Myocyte (in vitro differentiated cells): Measurements from ENCODE around the gene NEURL1. TPM values are rescaled to one million over a fixed set of nuclear protein-coding genes. Genes with fewer than 3 reads are reported as not detected.

Source experiments
- DNase-seq: peaks from one replicate; pipeline ENCODE4 v3.0.0-alpha.2; 2012; ENCODE audit warnings: low read depth
- total RNA-seq: library from RNA; depleted of rRNA; stranded (reverse); fragments of >200 nt; gene quantifications from 2 replicates; pipeline ENCODE4 v1.2.3, GENCODE V29; 2014

Gene NEURL1
- total RNA-seq, 1 donor from 2014 or later, result 12.1 TPM

DNA sequence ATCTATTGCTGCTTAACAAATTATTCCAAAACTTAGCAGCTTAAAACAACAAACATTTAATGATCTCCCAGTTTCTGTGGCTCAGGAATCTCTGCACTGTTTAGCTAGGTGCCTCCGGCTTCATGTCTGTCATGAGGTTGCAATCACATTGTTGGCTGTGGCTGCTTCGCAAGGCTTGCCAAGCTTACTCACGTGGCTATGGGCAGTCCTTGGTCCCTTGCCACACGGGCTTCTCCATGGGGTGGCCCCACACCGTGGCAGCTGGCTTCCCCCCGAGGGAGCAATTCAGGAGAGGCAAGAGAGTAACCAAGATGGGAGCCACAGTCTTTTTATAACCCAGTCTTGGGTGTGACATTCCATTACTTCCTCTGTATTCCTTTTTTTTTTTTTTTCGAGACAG, 67.4 kb downstream of the NEURL1 start:
- DNase-seq, result peak; percentile 90

DNA sequence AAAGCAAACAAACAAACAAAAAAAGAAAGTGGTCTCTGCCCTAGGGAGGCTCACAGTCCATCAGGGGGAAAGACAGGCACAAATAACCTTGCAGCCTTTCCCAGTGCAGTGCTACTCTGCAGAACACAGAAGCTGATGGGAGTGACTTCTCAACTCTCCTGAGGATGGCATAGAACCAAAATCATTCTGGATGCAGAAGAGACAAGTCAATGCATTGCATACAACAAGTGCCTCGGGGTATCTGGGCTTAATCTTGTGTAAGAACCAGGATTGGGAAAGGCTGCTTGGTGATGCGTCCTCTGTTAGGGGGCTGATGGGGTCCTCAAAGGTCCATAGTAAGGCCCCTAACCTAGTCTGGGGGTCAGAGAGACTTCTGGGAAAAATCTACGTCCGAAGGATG, 68.9 kb downstream of the NEURL1 start:
- no peak for DNase-seq

DNA sequence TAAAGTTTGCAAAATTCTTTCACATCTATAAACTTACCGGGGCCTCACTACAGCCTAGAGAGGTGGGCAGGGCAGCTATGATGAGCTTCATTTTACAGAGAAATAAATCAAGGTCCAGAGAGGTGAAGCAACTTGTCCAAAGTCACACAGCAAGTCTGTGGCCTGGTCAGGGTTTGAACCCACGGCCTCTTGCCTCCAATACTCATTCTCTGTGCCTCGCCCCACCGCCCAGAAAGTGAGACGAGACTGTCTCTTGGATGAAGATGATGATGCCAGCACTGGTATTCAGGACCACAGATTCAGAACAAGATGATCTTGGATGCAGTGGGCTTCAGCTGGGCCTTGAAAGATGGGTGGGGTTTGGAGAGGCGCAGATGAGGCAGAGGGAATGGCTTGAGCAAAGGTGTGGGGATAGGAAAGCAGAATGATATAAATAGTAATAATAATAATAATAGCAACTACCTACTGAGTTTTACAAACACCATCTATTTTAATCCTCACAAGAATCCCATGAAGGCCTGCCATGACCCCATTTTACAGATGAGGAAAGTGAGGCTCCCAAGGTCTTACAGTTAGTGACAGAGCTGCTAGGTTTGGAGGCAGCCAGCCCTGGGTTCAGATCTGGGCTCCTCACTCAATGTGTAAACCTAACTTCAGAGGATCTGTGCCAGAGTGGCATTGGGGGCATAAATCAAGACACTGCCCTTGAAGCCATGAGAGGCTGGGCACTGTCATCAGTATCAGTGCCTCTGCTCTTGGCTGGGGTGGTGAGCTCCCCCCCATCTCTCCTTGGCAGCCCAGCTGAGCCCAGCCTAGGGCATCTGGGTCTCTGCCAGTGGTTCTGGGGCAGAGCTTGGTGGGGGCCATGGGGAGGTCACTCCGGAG, 70.0 kb downstream of the NEURL1 start:
- DNase-seq, result no peak

DNA sequence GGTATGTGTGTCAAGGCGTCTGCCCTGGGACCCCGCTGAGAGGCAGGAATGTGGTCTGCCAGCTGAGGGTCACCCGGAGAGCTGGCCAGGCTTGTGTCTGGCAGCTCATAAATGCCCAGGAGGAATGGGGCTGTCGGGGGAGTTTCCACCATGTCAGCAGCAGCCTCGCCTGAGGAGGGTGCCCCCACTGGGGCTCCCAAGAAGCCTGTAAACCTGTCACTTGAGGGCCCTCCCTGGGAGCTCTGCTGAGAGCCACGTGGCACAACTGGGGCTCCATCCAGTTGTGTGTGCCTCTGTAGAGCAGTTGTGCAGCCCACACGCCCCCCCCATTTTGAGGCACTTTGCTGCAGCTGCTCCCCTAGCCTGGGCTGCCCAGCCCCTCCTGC, 70.6 kb downstream of the NEURL1 start:
- DNase-seq, result peak; percentile 63

DNA sequence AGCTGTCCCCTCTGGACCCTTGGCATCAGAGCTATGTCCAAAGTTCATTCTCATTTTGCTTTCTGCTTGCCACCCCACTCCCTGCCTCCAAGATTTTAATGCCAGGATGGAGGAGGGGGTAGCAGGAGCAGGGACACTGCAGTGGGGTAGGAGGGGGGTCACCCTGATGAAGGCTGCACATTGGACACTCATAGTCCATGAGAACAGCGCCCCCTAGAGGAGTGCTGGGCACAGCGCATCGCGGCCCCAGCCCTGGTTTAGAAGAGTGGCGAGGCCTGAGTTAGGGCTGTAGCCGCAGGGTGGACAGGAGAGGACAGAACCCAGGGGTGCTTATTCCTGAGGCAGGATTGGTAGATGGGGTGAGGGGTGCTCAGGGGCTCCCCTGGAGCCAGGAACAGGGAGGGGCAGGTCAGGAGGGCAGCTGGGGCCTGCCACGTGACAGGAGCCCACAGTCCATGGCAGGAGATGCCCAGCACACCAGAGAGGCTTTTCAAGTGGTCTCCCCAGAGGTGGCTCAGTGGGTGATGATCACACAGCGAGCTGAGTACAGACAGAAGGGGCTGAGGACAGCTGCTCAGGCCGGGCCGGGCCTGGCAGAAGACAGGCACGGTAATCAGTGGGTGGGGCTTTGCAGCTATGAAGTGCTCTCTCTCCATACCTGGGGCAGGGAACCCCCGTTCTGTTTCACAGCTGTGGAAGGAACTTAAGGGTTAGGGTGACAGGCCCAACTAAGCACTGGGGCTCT, 71.4 kb downstream of the NEURL1 start:
- DNase-seq, result no peak

DNA sequence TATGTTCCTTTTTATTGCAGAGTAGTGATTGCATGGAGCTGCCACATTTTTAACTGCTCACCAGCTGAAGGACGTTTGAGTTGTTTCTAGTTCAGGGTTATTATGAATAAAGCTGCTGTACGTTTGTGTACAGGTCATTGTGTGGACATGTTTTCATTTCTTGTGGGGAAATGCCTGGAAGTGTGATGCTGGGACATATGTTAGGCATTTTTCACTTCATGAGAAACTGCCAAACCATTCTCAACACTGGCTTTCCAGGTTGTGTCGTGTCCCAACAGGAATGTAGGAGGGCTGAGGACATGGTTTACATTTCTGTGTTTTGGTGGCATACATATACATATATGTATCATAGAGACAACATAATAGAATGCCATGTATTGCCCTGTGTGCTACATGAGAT, 73.0 kb downstream of the NEURL1 start:
- no peak for DNase-seq

DNA sequence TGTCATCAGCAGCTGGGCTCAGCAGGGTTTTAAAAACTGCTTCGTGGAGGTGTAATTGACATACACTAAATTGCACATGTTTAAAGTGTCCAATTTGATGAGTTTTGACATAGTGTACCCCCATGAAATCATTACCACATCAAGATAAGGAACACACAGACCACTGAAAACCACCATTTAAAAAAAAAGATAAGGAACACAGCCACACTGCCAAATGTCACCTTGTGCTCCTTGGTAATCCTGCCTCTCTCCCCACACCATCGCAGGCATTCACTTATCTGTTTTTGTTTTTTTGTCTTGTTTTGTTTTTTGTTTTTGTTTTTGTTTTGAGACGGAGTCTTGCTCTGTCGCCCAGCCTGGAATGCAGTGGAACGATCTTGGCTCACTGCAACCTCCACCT, 75.0 kb downstream of the NEURL1 start:
- no peak for DNase-seq

DNA sequence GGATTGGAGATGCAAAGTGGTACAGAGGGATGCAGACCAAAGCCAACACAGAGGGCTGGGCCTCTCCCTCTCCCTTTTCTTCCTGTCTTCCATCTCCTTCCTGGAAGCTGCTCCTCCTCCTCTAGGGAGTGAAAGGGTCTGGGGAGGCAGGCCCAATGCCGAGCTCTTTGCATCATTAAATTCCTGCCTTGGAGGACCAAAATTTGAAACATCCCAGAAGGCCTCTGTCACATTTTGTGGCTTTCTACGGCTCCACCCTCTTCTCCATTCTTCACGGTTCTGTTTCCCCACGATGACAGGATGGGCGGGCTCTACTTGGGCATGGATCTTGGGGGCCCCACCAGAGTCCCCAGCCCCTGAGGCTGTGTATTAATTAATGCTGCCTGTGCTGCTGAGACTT, 76.4 kb downstream of the NEURL1 start:
- DNase-seq, result no peak

DNA sequence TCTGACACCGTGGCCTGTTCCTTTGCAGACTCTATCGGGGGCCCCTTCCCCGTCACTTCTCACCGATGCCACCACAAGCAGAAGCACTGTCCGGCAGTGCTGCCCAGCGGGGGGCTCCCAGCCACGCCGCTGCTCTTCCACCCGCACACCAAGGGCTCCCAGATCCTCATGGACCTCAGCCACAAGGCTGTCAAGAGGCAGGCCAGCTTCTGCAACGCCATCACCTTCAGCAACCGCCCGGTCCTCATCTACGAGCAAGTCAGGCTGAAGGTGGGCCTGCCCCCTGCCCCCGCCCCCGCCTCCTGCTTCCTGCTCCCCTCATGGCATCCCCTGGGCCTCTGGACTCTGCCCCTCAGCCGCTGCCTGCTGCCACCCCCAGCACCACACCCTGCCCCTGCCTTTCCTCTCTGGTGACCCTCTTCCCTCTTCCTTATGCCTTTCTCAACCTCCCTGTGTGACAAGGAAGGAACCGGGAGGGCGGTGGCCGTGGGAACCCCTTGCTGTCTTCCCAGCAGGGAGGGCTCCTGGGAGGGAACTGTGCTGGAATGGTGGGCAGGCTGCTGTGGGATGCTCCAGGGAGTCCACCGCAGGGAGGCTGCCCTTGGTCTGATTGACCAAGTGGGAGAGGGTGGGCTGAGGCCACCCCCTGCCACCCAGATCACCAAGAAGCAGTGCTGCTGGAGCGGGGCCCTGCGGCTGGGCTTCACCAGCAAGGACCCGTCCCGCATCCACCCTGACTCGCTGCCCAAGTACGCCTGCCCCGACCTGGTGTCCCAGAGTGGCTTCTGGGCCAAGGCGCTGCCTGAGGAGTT, 77.5 kb downstream of the NEURL1 start:
- no peak for DNase-seq

DNA sequence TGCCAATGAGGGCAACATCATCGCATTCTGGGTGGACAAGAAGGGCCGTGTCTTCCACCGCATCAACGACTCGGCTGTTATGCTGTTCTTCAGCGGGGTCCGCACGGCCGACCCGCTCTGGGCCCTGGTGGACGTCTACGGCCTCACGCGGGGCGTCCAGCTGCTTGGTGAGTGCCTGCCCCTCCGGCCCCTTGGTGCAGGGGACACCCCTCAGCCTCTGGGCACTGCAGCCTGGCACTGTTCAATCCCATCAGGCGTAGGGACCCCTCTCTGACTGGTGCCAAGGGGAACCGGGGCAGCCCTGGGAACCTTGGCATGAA, 78.1 kb downstream of the NEURL1 start:
- DNase-seq, result no peak

DNA sequence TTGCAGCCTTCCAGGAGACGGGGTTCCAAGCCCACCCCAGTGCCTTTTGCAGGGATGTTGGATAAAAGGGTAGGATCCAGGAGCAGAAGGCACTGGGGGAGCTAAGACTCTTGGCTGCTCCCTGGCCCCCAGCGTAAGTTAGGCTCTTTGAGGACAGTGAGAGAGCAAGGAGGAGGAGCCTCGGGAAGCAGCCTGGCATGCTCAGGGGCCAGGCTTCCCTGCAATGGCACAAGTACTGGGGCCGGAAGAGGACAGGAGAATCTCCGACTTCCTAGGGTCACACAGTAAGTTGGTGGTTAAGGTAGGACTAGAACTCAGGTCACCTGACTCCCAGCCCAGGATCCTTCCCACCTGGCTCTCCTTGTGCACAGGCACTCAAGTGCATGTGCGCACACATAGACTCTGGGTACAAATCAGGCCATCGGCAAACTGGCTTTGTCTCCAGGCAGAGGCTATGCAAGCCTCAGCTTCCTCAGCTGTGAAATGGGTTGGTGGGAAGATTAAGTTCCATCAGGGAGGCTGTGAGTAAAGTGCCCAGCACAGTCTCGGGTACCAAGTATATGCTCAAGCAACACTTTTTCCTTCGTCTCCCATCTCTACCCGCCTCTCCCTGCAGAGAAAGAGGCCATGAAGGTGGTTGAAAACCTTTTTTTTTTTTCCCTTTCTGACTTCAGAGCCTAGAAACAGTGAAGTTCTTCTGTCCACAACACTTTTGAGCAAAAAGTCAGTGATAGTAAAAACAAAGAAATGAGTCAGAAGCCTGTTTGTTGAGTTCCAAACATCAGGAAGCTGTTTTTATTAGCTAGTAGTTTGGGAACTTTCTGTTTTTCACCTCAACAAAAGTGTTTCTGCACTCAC, 79.1 kb downstream of the NEURL1 start:
- no peak for DNase-seq

DNA sequence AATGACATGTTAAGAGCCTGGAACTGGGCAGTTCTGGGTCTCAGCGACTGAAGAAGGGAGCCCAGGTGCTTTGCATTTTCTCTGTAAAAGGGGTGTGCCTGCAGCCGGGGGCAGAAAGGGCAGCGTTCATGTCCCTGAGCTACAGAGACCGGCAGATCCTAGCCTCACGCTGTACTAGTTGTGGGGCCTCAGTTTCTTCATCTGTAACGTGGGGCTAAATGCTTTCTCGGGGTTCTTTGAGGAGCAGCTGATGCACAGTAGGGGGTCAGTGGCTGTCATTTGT, 79.6 kb downstream of the NEURL1 start:
- DNase-seq, result no peak

DNA sequence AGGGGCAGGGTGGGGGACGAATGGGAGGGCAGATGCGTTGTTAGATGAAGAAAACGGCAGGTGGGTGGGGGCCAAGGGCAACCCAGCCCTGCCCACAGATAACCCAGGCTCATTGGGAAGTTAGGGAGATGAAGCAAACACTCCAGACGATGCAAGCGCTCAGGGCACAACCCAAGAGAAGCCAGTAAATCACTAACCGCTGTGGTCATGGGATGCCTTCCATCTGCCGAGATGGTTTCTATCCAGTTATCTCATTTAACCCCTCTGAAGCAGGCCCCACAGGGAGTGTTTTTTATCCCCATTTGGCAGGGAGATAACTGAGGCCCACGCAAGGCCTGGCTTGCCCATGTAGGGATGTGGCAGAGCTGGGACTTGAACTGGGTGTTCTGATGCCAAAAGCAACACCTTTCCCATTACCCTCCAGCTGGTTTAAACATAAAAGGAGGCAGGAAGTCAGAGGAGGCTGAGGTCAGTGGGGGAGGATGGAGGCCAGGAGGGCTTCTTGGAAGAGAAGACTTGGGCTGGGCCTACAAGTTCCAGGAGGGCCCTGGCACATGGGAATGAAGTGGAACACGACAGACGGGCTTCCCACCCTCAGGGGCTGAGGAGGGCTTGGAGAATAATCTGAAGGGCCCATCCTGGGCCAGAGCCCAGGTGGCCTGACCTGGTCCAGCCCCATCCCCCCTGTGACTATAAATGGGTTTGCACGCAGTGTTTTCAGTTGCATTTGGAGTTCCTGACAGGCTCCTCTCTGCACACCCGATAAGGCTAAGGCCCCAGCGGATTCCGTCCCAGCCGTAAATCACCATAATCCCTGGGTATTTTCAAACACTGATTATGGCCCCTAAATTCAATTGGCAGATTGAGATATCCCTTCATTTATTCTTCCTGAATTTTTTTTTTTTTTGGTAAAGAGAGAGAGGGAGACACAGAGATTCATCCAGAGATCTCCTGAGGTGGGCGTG, 80.9 kb downstream of the NEURL1 start:
- DNase-seq, result no peak

DNA sequence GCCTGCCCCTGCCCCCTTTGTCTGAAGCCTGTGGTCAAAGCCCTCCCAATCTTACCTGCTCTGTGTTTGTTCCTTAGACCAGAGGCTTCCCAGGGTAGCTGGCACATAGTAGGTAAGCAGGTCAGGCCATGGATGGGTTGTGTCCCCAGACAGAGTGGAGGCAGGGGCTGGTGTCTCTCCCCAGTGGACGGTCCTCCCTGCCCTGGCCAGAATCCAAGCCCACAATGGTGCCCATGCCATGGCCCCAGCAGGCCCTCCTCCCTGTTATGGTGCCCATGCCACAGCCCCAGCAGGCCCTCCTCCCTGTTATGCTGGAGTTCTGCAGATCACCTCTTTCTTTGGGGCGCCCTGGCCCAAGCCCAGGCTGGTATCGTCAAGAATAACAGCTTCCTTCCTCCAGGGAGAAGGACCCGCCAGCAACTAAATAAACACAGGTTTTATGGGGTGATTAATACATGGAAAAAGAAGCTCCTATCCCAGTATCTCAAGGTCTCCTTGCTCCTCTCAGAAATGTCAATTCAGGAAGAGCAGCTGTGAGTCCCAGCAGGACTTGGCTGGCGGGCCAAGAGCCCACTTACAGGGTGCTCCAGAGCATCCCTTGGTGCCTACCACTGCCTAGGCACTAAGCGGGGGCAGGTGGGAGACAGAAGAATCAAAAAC, 82.0 kb downstream of the NEURL1 start:
- DNase-seq, result no peak

DNA sequence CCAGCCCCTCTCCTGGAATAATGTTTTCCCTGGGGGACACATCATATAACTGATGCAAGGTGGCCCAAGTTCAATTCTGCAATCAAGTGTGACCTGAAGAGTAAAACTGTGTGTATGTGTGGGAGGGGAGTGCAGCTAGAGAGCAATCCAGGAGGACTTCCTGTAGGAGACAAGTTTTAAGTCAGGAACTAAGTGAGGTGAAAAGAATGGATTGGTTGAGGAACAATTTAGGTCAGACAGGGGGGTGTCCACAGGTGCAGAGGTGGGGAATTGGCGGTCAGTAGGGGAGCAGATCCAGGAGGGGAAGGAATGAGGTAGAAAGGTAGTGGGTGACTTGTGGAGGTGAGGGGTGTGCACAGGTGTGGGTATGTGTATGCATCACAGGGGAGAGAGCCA, 82.6 kb downstream of the NEURL1 start:
- no peak for DNase-seq

DNA sequence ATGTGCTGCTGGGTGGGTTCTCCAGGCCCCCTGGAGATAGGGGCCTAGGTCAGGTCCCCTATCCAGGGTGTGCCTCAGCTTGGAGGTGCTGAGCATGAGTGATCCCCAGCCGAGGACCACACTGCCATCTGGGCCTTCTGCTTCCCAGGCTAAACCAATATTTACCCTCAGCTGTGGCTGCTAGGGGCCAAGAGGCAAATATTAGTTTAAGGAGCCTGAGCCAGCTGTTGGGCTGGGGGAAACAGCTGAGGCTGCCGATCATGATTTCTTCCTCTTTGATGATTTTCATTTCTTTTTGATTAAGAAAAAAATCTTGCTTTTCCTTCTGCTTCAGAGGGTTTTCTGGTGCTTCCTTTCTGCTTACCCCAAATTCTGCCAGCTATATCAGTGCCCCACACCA, 83.4 kb downstream of the NEURL1 start:
- peak; percentile 76 for DNase-seq

DNA sequence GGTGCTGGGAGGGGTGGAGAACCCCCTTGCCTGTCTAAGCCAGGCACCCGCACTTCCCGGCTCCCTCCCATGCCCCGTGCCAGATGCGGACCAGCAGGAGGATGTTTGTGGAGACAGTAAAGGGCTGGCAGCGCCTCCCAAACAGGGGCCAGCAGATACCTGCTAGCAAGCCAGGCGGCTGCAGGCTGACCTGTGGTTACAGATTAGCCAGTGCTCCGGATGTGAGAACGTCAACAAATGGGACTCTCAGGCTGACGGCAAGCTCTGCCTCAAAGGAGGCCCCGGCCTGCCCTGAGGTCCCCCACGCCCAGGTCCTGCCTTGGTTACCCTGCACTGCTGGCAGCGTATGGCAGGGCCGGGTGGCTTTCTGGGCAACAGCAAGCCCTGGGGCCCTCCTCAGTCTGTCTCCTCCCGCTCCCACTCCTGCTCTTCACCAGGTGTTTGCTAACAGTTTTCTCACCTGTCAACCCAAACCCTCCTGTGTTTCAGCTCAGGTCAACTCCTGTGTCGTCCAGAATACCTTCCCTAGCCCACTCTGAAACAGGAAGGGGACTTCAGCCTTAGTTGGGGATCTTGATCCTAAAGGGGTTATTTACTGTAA, 85.4 kb downstream of the NEURL1 start:
- no peak for DNase-seq

DNA sequence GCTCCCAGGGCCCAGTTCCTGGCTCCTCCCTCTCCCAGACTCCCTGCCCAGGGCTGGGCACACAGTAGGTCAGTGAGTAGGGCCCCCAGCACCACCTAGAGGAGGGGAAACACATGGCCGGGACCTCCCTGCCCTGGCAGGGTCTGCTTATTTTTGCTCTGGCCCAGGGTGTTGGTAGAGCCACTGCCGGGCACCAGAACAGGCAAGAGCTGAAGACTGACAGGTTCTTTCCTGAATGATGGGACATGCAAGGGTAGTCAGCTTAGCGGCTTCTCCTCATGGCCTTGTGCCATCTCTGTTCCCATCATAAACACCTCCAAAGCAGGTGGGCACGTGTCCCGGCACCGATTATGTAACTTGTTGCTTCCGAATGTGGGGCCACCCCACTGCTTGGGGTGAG, 86.5 kb downstream of the NEURL1 start:
- DNase-seq, result no peak

DNA sequence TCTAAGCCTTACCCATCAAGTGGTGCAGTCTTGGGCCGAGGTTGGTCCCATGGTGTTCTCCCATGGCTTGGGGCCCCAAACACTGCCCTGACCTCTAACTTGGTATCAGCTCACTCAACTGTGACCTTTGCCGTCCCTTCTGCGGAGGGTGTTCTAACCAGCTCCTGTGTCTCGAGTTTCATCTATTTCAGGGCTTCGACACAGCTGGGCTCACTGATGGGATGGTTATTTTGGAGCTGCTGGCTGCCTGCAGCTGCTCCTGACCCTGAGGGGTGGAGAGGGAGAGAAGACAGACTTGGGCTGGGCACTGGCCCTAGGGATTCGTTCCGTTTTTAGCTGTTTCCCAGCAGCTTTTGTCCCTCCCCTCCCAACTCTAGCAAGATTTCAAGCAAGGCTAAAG, 86.9 kb downstream of the NEURL1 start:
- DNase-seq, result peak; percentile 96
